Measurements from ENCODE around the gene FOSL1.
"Not testable (repeated sequence)": the region's sequence is repeated elsewhere in the genome, so short reads cannot be mapped to it uniquely, and the experiment has no call there.

FOSL1 gene

GRCh38 chr11:65854161-65854592 is 46.0 kb downstream of the FOSL1 start:
- H3K4me3 ChIP-seq (ENCODE audit: low read depth, low read length), result no peak overlapping the region

- H3K4me3 ChIP-seq (ENCODE audit: low read depth, low read length), result no peak overlapping the region
These were observed 46.8 kb downstream of the FOSL1 start for GRCh38 chr11:65853246-65853979.

GRCh38 chr11:65852508-65853245 is 47.5 kb downstream of the FOSL1 start:
- H3K4me3 ChIP-seq (ENCODE audit: low read depth, low read length), result no peak overlapping the region

- no peak overlapping the region for H3K4me3 ChIP-seq (ENCODE audit: low read depth, low read length)
These were observed 48.2 kb downstream of the FOSL1 start for GRCh38 chr11:65851811-65852507.

- H3K4me3 ChIP-seq (ENCODE audit: low read depth, low read length), result no peak overlapping the region
These were observed 49.1 kb downstream of the FOSL1 start for GRCh38 chr11:65851083-65851579.

GRCh38 chr11:65850217-65851082 is 49.7 kb downstream of the FOSL1 start:
- H3K4me3 ChIP-seq (ENCODE audit: low read depth, low read length), result no peak overlapping the region

- no peak overlapping the region for H3K4me3 ChIP-seq (ENCODE audit: low read depth, low read length)
These were observed 50.4 kb downstream of the FOSL1 start for GRCh38 chr11:65849771-65850216.

GRCh38 chr11:65849366-65849765 is 50.8 kb downstream of the FOSL1 start:
- no peak overlapping the region for H3K4me3 ChIP-seq (ENCODE audit: low read depth, low read length)

- not testable (repeated sequence) for H3K4me3 ChIP-seq (ENCODE audit: low read depth, low read length)
These were observed 51.5 kb downstream of the FOSL1 start for GRCh38 chr11:65848693-65849092.

- no peak overlapping the region for H3K4me3 ChIP-seq (ENCODE audit: low read depth, low read length)
These were observed 52.4 kb downstream of the FOSL1 start for GRCh38 chr11:65847746-65848145.

GRCh38 chr11:65844231-65844872 is 55.8 kb downstream of the FOSL1 start:
- H3K4me3 ChIP-seq (ENCODE audit: low read depth, low read length), result no peak overlapping the region

- no peak overlapping the region for H3K4me3 ChIP-seq (ENCODE audit: low read depth, low read length)
These were observed 56.4 kb downstream of the FOSL1 start for GRCh38 chr11:65843811-65844210.

- no peak overlapping the region for H3K4me3 ChIP-seq (ENCODE audit: low read depth, low read length)
These were observed 58.0 kb downstream of the FOSL1 start for GRCh38 chr11:65842144-65842543.
